Esophagus squamous epithelium (tissue), 4 donors: ENCODE measurements around the gene DNAH11.

Experiments
- CTCF ChIP-seq, 6 experiments: fragments of 450-650 bp in 4 of 6; fragments of 200-600 bp in 2 of 6; sonication (generic) in 2 of 6; IDR thresholded peaks; one replicate each; pipeline ENCODE4 v1.5.1; 2016 to 2019; ENCODE audit warnings: antibody characterized with exemption in 6 of 6, mild to moderate bottlenecking in 4 of 6, moderate library complexity in 4 of 6
- POLR2A ChIP-seq, 4 donors: fragments of 450-650 bp; IDR thresholded peaks; one replicate each; pipeline ENCODE4 v1.6.1; 2017; ENCODE audit warnings: antibody characterized with exemption in 4 of 4, mild to moderate bottlenecking in 4 of 4, moderate library complexity in 3 of 4

GRCh38 chr7:21616796-21617436, 74.1 kb downstream of the DNAH11 start:
- TF ChIP-seq CTCF (IDR thresholded peaks at IDR 0.05): no peak
- TF ChIP-seq POLR2A (IDR thresholded peaks at IDR 0.05): no peak
